HG03439 (cell line): ENCODE results near the gene CCDC126.
"Not testable (repeated sequence)": the region's sequence is repeated elsewhere in the genome, so short reads cannot be mapped to it uniquely, and the experiment has no call there.

Source experiments
- ATAC-seq: cut with Tn5 transposase; IDR thresholded peaks from one replicate; pipeline ENCODE4 v1.9.1; 2021; ENCODE audit warnings: mild to moderate bottlenecking, moderate library complexity; ENCODE audit not compliant: unreplicated experiment

Gene CCDC126

GRCh38 chr7:23597094-23598091 lies at the start of gene CCDC126:
CCDC126 (plus strand) TSS chr7:23597382; CDS start chr7:23611316, 13,934 bp downstream.
- peak; percentile 82 for ATAC-seq

- ATAC-seq = no peak
These were observed 49.5 kb upstream of the CCDC126 start for GRCh38 chr7:23547662-23548061.

GRCh38 chr7:23558303-23558702 lies 38.9 kb upstream of the CCDC126 start:
- no peak for ATAC-seq

GRCh38 chr7:23570592-23571200 lies 26.5 kb upstream of the CCDC126 start:
- peak; percentile 93 for ATAC-seq

- not testable (repeated sequence) for ATAC-seq
These were observed 15.2 kb upstream of the CCDC126 start for GRCh38 chr7:23581975-23582374.

GRCh38 chr7:23585304-23585703 lies 11.9 kb upstream of the CCDC126 start:
- not testable (repeated sequence) for ATAC-seq

GRCh38 chr7:23586159-23586558 lies 11.0 kb upstream of the CCDC126 start:
- no peak for ATAC-seq

- ATAC-seq = no peak
These were observed 6.7 kb upstream of the CCDC126 start for GRCh38 chr7:23590529-23590928.

- ATAC-seq = no peak
These were observed 3.5 kb upstream of the CCDC126 start for GRCh38 chr7:23593706-23594105.

GRCh38 chr7:23594879-23595604 lies 2.1 kb upstream of the CCDC126 start:
- peak; percentile 62 for ATAC-seq

- ATAC-seq = no peak
These were observed 1.1 kb downstream of the CCDC126 start for GRCh38 chr7:23598296-23598695.

GRCh38 chr7:23600236-23600635 lies 3.1 kb downstream of the CCDC126 start:
- ATAC-seq = no peak

GRCh38 chr7:23603632-23604295 lies 6.6 kb downstream of the CCDC126 start:
- no peak for ATAC-seq

- no peak for ATAC-seq
These were observed 7.1 kb downstream of the CCDC126 start for GRCh38 chr7:23604296-23604640.

- no peak for ATAC-seq
These were observed 9.9 kb downstream of the CCDC126 start for GRCh38 chr7:23607130-23607529.

- ATAC-seq = no peak
These were observed 10.7 kb downstream of the CCDC126 start for GRCh38 chr7:23607866-23608265.

GRCh38 chr7:23615331-23615730 lies 18.1 kb downstream of the CCDC126 start:
- no peak for ATAC-seq

GRCh38 chr7:23616593-23616992 lies 19.4 kb downstream of the CCDC126 start:
- ATAC-seq = no peak

GRCh38 chr7:23617482-23617881 lies 20.3 kb downstream of the CCDC126 start:
- ATAC-seq = no peak

- ATAC-seq = no peak
These were observed 21.1 kb downstream of the CCDC126 start for GRCh38 chr7:23618241-23618640.

GRCh38 chr7:23619141-23619540 lies 22.0 kb downstream of the CCDC126 start:
- no peak for ATAC-seq
